AG04449 (cell line): ENCODE results near the gene FICD.
"Not testable (repeated sequence)": the region's sequence is repeated elsewhere in the genome, so short reads cannot be mapped to it uniquely, and the experiment has no call there.

Experiments used
- CTCF ChIA-PET: fragments of 350-600 bp; formaldehyde crosslinking; extraction: SDS; loops from one replicate; lab custom pipeline; 2021; ENCODE audit warnings: antibody characterized with exemption; lab: Yijun Ruan, JAX
- POLR2A ChIA-PET: fragments of 400-600, 350-600 bp; formaldehyde crosslinking; extraction: SDS; loops from one replicate; lab custom pipeline; 2020; ENCODE audit warnings: antibody characterized with exemption, inconsistent platforms; lab: Yijun Ruan, JAX
- DNase-seq: peaks from one replicate; pipeline ENCODE4 v3.0.0-alpha.2; 2010; ENCODE audit warnings: low read depth, low spot score
- H3K4me3 ChIP-seq: 2 replicates; pipeline ENCODE4 v1.5.1; 2011; ENCODE audit warnings: low read depth, mild to moderate bottlenecking, control low read depth, low read length
- TF ChIP-seq, protein P1 (sequence below): IDR thresholded peaks from one replicate; pipeline ENCODE4 v1.5.1; 2011; ENCODE audit warnings: mild to moderate bottlenecking, moderate library complexity, low read length, control low read depth, inconsistent platforms; ENCODE audit not compliant: insufficient read depth; ENCODE audit errors: missing control alignments

The FICD gene

GRCh38 chr12:108483213-108484059 is 31.6 kb upstream of the FICD start:
- TF ChIP-seq, protein P1, sequence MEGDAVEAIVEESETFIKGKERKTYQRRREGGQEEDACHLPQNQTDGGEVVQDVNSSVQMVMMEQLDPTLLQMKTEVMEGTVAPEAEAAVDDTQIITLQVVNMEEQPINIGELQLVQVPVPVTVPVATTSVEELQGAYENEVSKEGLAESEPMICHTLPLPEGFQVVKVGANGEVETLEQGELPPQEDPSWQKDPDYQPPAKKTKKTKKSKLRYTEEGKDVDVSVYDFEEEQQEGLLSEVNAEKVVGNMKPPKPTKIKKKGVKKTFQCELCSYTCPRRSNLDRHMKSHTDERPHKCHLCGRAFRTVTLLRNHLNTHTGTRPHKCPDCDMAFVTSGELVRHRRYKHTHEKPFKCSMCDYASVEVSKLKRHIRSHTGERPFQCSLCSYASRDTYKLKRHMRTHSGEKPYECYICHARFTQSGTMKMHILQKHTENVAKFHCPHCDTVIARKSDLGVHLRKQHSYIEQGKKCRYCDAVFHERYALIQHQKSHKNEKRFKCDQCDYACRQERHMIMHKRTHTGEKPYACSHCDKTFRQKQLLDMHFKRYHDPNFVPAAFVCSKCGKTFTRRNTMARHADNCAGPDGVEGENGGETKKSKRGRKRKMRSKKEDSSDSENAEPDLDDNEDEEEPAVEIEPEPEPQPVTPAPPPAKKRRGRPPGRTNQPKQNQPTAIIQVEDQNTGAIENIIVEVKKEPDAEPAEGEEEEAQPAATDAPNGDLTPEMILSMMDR, result no peak
- no peak for DNase-seq
- no peak overlapping the region for H3K4me3 ChIP-seq
- POLR2A ChIA-PET, result no interaction called here
- CTCF ChIA-PET, result interaction anchor here (1.1 to 1.3 kb wide), 2 partner anchors 9 to 26 kb away, joined by 4 read pairs; no protein-coding TSS in a partner anchor

DNA sequence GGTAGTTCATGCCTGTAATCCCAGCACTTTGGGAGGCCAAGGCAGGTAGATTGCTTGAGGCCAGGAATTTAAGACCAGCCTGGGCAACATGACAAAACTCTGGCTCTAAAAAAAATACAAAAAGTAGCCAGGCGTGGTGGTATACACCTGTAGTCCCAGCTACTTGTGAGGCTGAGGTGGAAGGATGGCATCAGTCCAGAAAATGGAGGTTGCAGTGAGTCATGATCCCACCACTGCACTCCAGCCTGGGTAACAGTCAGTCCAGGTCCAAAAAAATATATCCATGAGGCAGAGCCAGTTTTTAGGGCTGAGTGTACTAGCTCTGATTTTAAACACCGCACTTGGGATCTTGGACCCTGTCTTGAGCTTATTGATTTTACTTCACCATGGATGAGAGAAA is 30.6 kb upstream of the FICD start:
- CTCF ChIA-PET, result interaction anchor here (1.3 kb wide), 1 partner anchor 27 kb away, joined by 4 read pairs; no protein-coding TSS in a partner anchor
- no peak overlapping the region for H3K4me3 ChIP-seq
- POLR2A ChIA-PET, result no interaction called here
- DNase-seq, result no peak
- TF ChIP-seq, protein P1, result no peak

GRCh38 chr12:108484845-108485244 is 30.2 kb upstream of the FICD start:
- DNase-seq, result no peak
- ChIA-PET POLR2A (no interaction called here), CTCF (no interaction called here)
- TF ChIP-seq, protein P1, result no peak
- H3K4me3 ChIP-seq, result no peak overlapping the region

DNA sequence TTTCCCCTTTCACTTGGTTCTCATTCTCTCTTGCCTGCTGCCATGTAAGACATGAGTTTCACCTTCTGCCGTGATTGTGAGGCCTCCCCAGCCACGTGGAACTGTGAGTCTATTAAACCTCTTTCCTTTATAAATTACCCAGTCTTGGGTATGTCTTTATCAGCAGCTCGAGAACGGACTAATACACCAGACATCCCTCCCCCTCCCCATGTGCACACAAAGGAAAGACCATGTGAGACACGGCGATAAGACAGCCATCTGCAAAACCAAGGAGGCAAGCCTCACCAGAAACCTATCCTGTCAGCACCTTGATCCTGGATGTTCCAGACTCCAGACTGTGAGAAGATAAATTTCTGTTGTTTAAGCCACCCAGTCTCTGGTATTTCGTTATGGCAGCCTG is 29.7 kb upstream of the FICD start:
- DNase-seq, POLR2A ChIA-PET, CTCF ChIA-PET, H3K4me3 ChIP-seq: not testable (repeated sequence)

- DNase-seq, H3K4me3 ChIP-seq, POLR2A ChIA-PET, CTCF ChIA-PET: not testable (repeated sequence)
Measured at GRCh38 chr12:108487029-108487428, 28.0 kb upstream of the FICD start.

DNA sequence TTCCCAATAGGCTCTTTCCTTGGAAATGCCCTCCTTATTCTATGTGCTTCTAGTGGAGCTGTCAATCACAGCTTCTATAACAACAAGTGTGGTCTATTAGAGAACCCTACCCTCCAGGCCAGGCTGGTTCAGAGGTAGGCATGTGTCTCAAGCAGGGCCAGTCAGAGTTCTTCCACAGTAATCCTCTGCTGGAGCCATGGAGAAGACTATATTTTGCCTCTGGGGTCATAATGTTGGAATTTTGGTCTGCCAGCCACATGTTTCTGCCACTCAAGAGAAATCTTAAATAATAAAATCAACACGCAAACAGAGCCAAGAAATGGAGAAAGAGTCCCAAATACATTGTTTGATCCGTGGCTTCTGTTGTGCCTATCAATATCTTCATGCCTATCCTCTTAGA is 23.8 kb upstream of the FICD start:
- ChIA-PET POLR2A (no interaction called here), CTCF (interaction anchor here (0.7 to 1.4 kb wide), 3 partner anchors 9 to 23 kb away, joined by 3 to 5 read pairs (median 4); no protein-coding TSS in a partner anchor)
- TF ChIP-seq, protein P1, result no peak
- DNase-seq, result no peak
- no peak overlapping the region for H3K4me3 ChIP-seq

DNA sequence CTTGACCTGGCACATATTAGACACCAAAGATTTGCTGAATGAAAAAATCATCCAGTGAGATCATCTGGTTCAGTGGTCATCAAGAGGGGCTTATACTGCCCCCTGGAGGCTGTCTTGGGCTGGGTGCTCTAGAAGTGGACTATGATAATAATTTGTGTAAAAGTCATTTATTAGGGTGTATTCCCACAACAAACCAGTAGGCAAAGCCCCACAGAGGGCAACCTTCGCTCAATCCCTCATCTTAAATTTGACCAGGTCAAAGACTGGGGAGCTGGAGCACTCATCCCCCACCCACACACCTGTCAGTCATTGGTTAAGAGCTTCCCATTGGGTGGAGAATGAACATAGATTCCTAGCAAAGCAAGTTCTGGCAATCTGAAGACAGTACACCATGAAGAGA is 20.0 kb upstream of the FICD start:
- no peak overlapping the region for H3K4me3 ChIP-seq
- no peak for DNase-seq
- CTCF ChIA-PET, result interaction anchor here (1.4 to 2.1 kb wide), 2 partner anchors 18 to 32 kb away, joined by 3 to 15 read pairs; no protein-coding TSS in a partner anchor
- TF ChIP-seq, protein P1, result peak; percentile 9
- POLR2A ChIA-PET, result no interaction called here
